Choroid plexus epithelial cell (primary cell): ENCODE data around the gene SPATS2L.

Source experiments
- DNase-seq: peaks from one replicate; pipeline ENCODE4 v3.0.0-alpha.2; 2010; ENCODE audit warnings: low read depth
- H3K4me3 ChIP-seq: 2 replicates; pipeline ENCODE4 v1.5.1; 2011; ENCODE audit warnings: low read depth, mild to moderate bottlenecking, control low read depth, low read length, moderate library complexity
- CTCF ChIP-seq: conservative IDR thresholded peaks from 2 replicates; pipeline ENCODE4 v1.5.1; 2011; ENCODE audit warnings: low read depth, mild to moderate bottlenecking, control low read depth, inconsistent platforms, low read length, moderate library complexity

SPATS2L gene

GRCh38 chr2:200306196-200306930, at the start of gene SPATS2L:
Gene SPATS2L, plus strand, starts transcription at chr2:200306693. Its CDS starts 82,552 bp downstream, at chr2:200389245.
- peak; percentile 79 for DNase-seq
- no peak for TF ChIP-seq CTCF
- H3K4me3 ChIP-seq = peak within 1 kb of the TSS; percentile 76

- DNase-seq = no peak
- H3K4me3 ChIP-seq = no peak overlapping the region
- TF ChIP-seq CTCF = no peak
Measured at GRCh38 chr2:200257570-200257969, 48.9 kb upstream of the SPATS2L start.

- TF ChIP-seq CTCF = no peak
- DNase-seq = no peak
Measured at GRCh38 chr2:200258081-200258480, 48.4 kb upstream of the SPATS2L start.

GRCh38 chr2:200258881-200259576, 47.5 kb upstream of the SPATS2L start:
- no peak for TF ChIP-seq CTCF
- no peak overlapping the region for H3K4me3 ChIP-seq
- peak; percentile 42 for DNase-seq

More at GRCh38 chr2:200258081-200258480, 48.4 kb upstream of the SPATS2L start:
- no peak overlapping the region for H3K4me3 ChIP-seq

- no peak overlapping the region for H3K4me3 ChIP-seq
- TF ChIP-seq CTCF = no peak
- no peak for DNase-seq
Measured at GRCh38 chr2:200259577-200259957, 46.9 kb upstream of the SPATS2L start.

- no peak overlapping the region for H3K4me3 ChIP-seq
- DNase-seq = no peak
- no peak for TF ChIP-seq CTCF
Measured at GRCh38 chr2:200262047-200262446, 44.4 kb upstream of the SPATS2L start.
